Body of pancreas (tissue), 4 donors: ENCODE data around the gene UCN2. TPM values are rescaled to one million over a fixed set of nuclear protein-coding genes. Genes with fewer than 3 reads are reported as not detected.

Experiments
- ATAC-seq: fragments of 150-250 bp; one replicate; pipeline ENCODE4 v1.9.1; 2016
- DNase-seq, 4 donors: peaks; one replicate each; pipeline ENCODE4 v3.0.0-alpha.2; 2019
- H3K27ac ChIP-seq, 4 donors: fragments of 200-600 bp; sonication (generic); 1 replicate in 3 of 4; 2 replicates in 1 of 4; pipeline versions ENCODE4 v1.5.1 to v1.6.1; 2016 to 2019; ENCODE audit warnings: mild to moderate bottlenecking in 1 of 4, mixed read lengths in 1 of 4, moderate library complexity in 1 of 4
- H3K27me3 ChIP-seq, 2 donors: fragments of 200-600 bp; sonication (generic); one replicate each; pipeline ENCODE4 v1.6.0; 2016; ENCODE audit warnings: mild to moderate bottlenecking in 1 of 2
- H3K36me3 ChIP-seq, 2 donors: fragments of 200-600 bp; sonication (generic); replicated peaks in 1 of 2; 2 replicates each; pipeline ENCODE4 v1.5.1; 2016; ENCODE audit warnings: low read depth in 2 of 2; ENCODE audit not compliant: insufficient read depth in 1 of 2
- H3K4me1 ChIP-seq: fragments of 200-600 bp; sonication (generic); one replicate; pipeline ENCODE4 v1.6.0; 2016
- H3K4me3 ChIP-seq, 2 donors: fragments of 200-600 bp; sonication (generic); 1 replicate in 1 of 2; 2 replicates in 1 of 2; pipeline ENCODE4 v1.5.1; 2016 to 2019
- H3K9me3 ChIP-seq, 3 donors: fragments of 200-600 bp; sonication (generic); 1 replicate in 2 of 3; 2 replicates in 1 of 3; pipeline ENCODE4 v1.5.1; 2016
- CTCF ChIP-seq, 7 experiments: fragments of 450-650 bp in 4 of 7; fragments of 200-600 bp in 3 of 7; sonication (generic) in 3 of 7; IDR thresholded peaks; one replicate each; pipeline ENCODE4 v1.5.1; 2016 to 2019; ENCODE audit warnings: antibody characterized with exemption in 7 of 7
- POLR2A ChIP-seq, 3 donors: fragments of 450-650 bp; IDR thresholded peaks; one replicate each; pipeline ENCODE4 v1.6.1; 2016; ENCODE audit warnings: antibody characterized with exemption in 3 of 3, mild to moderate bottlenecking in 2 of 3
- WGBS, 2 donors: methylation state at CpG; one replicate each; pipeline ENCODE4 v1.1.5; 2017; 5-methylcytosine and 5-hydroxymethylcytosine counted together
- intact Hi-C: fragments of 100-400 bp; cut with DNase I; formaldehyde crosslinking; loops from one replicate; pipeline ENCODE4 v1.15.1; 2023
- total RNA-seq, 2 donors: library from RNA; depleted of rRNA; stranded (reverse); fragments of >200 nt; gene quantifications; one replicate each; pipeline ENCODE4 v1.1.0, GENCODE V29; 2016

The UCN2 gene
- total RNA-seq, 2 donors from 2014 or later: not detected

- no peak for DNase-seq
- no peaks in the 10 kb centered on the region for H3K27me3 ChIP-seq
- no peak for ATAC-seq
- H3K4me3 ChIP-seq: no peak overlapping the region
- intact Hi-C loops: no loop called here
- H3K27ac ChIP-seq: no peak overlapping the region
- H3K36me3 ChIP-seq: no peaks in the 10 kb centered on the region
- no peaks in the 10 kb centered on the region for H3K9me3 ChIP-seq
- H3K4me1 ChIP-seq: no peaks in the 10 kb centered on the region
- TF ChIP-seq CTCF (IDR thresholded peaks at IDR 0.05) (no peak), POLR2A (IDR thresholded peaks at IDR 0.05) (no peak)
- 72 to 90% methylated on average over 6 to 7 of the region's 10 CpGs for WGBS, 2 donors
These were observed 5.8 kb upstream of the UCN2 start for GRCh38 chr3:48569400-48569799.

DNA sequence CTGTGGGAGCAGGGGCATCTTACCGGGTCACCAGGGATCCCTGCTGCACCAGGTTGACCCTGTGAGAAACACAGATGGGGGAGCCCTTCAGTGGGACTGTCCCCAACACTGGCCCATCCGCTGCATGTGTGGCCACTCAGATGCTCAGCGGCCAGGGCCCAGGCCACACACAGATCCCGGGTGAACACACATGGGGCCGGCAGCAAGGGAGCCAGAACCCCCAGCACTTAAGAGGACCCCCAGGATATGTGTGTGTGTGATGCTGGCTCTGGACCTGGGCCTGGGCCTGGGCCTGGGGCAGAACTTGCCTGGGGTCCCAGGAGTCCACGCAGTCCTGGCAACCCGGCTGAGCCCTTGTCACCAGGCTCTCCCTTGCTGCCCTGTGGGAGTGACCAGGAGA is 4.9 kb upstream of the UCN2 start:
- DNase-seq: no peak
- no peak for TF ChIP-seq POLR2A (IDR thresholded peaks at IDR 0.05)
- no peak for TF ChIP-seq CTCF (IDR thresholded peaks at IDR 0.05)
- Histone ChIP-seq H3K9me3 (no peaks in the 10 kb centered on the region), H3K4me1 (no peaks in the 10 kb centered on the region), H3K27me3 (no peaks in the 10 kb centered on the region), H3K36me3 (no peaks in the 10 kb centered on the region), H3K27ac (no peak overlapping the region), H3K4me3 (no peak overlapping the region)
- WGBS, 2 donors: 80 to 86% methylated on average over 2 to 6 of the region's 7 CpGs
- intact Hi-C loops: no loop called here
- no peak for ATAC-seq

DNA sequence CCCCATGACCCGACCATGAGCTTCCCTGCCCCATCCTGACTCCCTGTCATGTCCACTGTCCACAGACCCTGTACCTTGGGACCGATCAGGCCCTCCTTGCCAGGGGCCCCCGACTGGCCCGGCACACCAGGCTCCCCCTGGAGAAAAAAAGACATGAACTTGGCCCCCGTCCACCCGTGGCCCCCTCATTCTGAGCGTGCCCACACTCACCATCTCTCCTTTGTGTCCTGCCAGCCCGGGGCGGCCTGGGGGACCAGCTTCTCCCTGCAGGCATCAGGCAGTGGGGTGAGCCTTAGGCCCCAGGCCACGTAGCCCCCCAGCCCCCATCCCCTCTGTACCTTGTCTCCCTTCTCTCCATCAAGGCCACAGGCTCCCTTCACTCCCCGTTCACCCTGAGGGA is 3.9 kb upstream of the UCN2 start:
- 71 to 80% methylated on average over 8 to 11 of the region's 11 CpGs for WGBS, 2 donors
- intact Hi-C loops: no loop called here

DNA sequence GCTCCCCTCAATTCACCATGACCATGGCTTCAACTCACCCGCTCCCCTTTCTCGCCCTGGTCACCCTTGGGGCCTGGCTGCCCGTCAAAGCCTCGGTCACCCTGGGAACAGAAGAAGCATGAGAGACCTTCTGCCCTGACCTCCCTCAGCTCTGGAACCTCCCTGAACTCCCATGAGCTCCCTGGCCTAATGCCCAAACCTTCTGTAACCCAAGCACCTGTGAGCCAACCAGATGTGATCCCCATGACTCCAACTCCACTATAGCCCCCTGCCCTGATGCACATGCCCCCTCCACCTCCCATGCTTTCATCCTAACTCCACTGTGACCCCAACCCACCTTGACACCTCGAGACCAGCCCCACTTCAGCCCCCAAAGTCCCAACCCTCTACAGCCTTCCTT is 3.5 kb upstream of the UCN2 start:
- no peak for ATAC-seq
- Histone ChIP-seq H3K27ac (no peak overlapping the region), H3K9me3 (no peaks in the 10 kb centered on the region), H3K27me3 (no peaks in the 10 kb centered on the region), H3K4me1 (no peaks in the 10 kb centered on the region), H3K36me3 (no peaks in the 10 kb centered on the region), H3K4me3 (no peak overlapping the region)
- intact Hi-C loops: no loop called here
- DNase-seq: no peak
- WGBS, 2 donors: 66 to 80% methylated on average over 5 of the region's 5 CpGs
- TF ChIP-seq POLR2A (IDR thresholded peaks at IDR 0.05): no peak
- TF ChIP-seq CTCF (IDR thresholded peaks at IDR 0.05): no peak

More for the DNA sequence above, 3.9 kb upstream of the UCN2 start:
- H3K4me3 ChIP-seq: no peak overlapping the region
- H3K9me3 ChIP-seq: no peaks in the 10 kb centered on the region
- no peaks in the 10 kb centered on the region for H3K27me3 ChIP-seq
- H3K27ac ChIP-seq: no peak overlapping the region
- ATAC-seq (no peak), DNase-seq (no peak)
- H3K36me3 ChIP-seq: no peaks in the 10 kb centered on the region
- TF ChIP-seq POLR2A (IDR thresholded peaks at IDR 0.05) (no peak), CTCF (IDR thresholded peaks at IDR 0.05) (no peak)
- H3K4me1 ChIP-seq: no peaks in the 10 kb centered on the region

GRCh38 chr3:48566401-48566760 is 2.8 kb upstream of the UCN2 start:
- intact Hi-C loops: no loop called here
- Histone ChIP-seq H3K27me3 (no peaks in the 10 kb centered on the region), H3K4me1 (no peaks in the 10 kb centered on the region), H3K36me3 (no peaks in the 10 kb centered on the region), H3K9me3 (no peaks in the 10 kb centered on the region), H3K4me3 (no peak overlapping the region), H3K27ac (no peak overlapping the region)
- no peak for ATAC-seq
- WGBS, 2 donors: 87 to 89% methylated on average over 7 to 8 of the region's 9 CpGs
- no peak for DNase-seq
- TF ChIP-seq POLR2A (IDR thresholded peaks at IDR 0.05) (no peak), CTCF (IDR thresholded peaks at IDR 0.05) (no peak)
